Esophagus muscularis mucosa (tissue), 4 donors: ENCODE measurements around the gene CFHR1. TPM values are rescaled to one million over a fixed set of nuclear protein-coding genes. Genes with fewer than 3 reads are reported as not detected.

Experiments used
- DNase-seq: peaks from one replicate; pipeline ENCODE4 v3.0.0-alpha.2; 2017; ENCODE audit errors: extremely low spot score
- H3K27ac ChIP-seq, 4 donors: fragments of 200-600 bp; sonication (generic); replicated peaks in 1 of 4; 1 replicate in 3 of 4; 2 replicates in 1 of 4; pipeline ENCODE4 v1.5.1; 2016 to 2019; ENCODE audit warnings: mild to moderate bottlenecking in 1 of 4
- H3K27me3 ChIP-seq, 4 donors: fragments of 200-600 bp; sonication (generic); one replicate each; pipeline versions ENCODE4 v1.5.1 to v1.6.0; 2016 to 2019
- H3K36me3 ChIP-seq, 4 donors: fragments of 200-600 bp; sonication (generic); one replicate each; pipeline ENCODE4 v1.5.1; 2016 to 2019
- H3K4me1 ChIP-seq, 4 donors: fragments of 200-600 bp; sonication (generic); one replicate each; pipeline ENCODE4 v1.5.1; 2016 to 2019
- H3K4me3 ChIP-seq, 4 donors: fragments of 200-600 bp; sonication (generic); 1 replicate in 2 of 4; 2 replicates in 2 of 4; pipeline ENCODE4 v1.5.1; 2016 to 2019; ENCODE audit warnings: mild to moderate bottlenecking in 4 of 4, moderate library complexity in 1 of 4
- H3K9me3 ChIP-seq, 4 donors: fragments of 200-600 bp; sonication (generic); 1 replicate in 3 of 4; 2 replicates in 1 of 4; pipeline ENCODE4 v1.5.1; 2016 to 2019
- CTCF ChIP-seq, 3 experiments: fragments of 200-600 bp in 2 of 3; fragments of 450-650 bp in 1 of 3; sonication (generic) in 2 of 3; IDR thresholded peaks; one replicate each; pipeline ENCODE4 v1.5.1; 2017 to 2019; ENCODE audit warnings: antibody characterized with exemption in 3 of 3, mild to moderate bottlenecking in 2 of 3, moderate library complexity in 1 of 3
- EP300 ChIP-seq: sonication (generic); formaldehyde crosslinking; IDR thresholded peaks from one replicate; pipeline ENCODE4 v1.6.1; 2017; ENCODE audit warnings: antibody characterized with exemption
- POLR2A ChIP-seq: fragments of 450-650 bp; IDR thresholded peaks from one replicate; pipeline ENCODE4 v1.6.1; 2017; ENCODE audit warnings: antibody characterized with exemption, moderate library complexity, mild to moderate bottlenecking, low read depth
- POLR2AphosphoS5 ChIP-seq, 2 donors: sonication (generic); formaldehyde crosslinking; IDR thresholded peaks; one replicate each; pipeline ENCODE4 v1.6.1; 2017; ENCODE audit warnings: antibody characterized with exemption in 2 of 2
- WGBS: methylation state at CpG from one replicate; pipeline ENCODE4 v1.1.5; 2018; 5-methylcytosine and 5-hydroxymethylcytosine counted together
- intact Hi-C: fragments of 100-400 bp; cut with DNase I; formaldehyde crosslinking; loops from one replicate; pipeline ENCODE4 v1.15.1; 2023
- total RNA-seq, 4 donors: library from RNA; depleted of rRNA; stranded (reverse); fragments of >200 nt; gene quantifications; one replicate each; pipeline versions ENCODE4 v1.1.0 to v1.2.1, GENCODE V29; 2016

CFHR1 gene
- total RNA-seq, 4 donors from 2014 or later, result 0.39 TPM; not detected in 3

- no peak for DNase-seq
- 92% methylated on average over 1 of the region's 1 CpG for WGBS
- TF ChIP-seq EP300, result no peak
- TF ChIP-seq POLR2A, result no peak
- no peak for TF ChIP-seq POLR2AphosphoS5 (IDR thresholded peaks at IDR 0.05)
- no peak for TF ChIP-seq CTCF (IDR thresholded peaks at IDR 0.05)
- intact Hi-C loops, result no loop called here
- Histone ChIP-seq H3K4me3 (no peak overlapping the region), H3K9me3 (peaks cover 0 to 7% (median 0%) of the 10 kb centered on the region in 4 donors), H3K4me1 (no peaks in the 10 kb centered on the region), H3K27ac (no peak overlapping the region), H3K27me3 (no peaks in the 10 kb centered on the region), H3K36me3 (no peaks in the 10 kb centered on the region)
Observed at GRCh38 chr1:196860323-196860884, 40.9 kb downstream of the CFHR1 start.

DNA sequence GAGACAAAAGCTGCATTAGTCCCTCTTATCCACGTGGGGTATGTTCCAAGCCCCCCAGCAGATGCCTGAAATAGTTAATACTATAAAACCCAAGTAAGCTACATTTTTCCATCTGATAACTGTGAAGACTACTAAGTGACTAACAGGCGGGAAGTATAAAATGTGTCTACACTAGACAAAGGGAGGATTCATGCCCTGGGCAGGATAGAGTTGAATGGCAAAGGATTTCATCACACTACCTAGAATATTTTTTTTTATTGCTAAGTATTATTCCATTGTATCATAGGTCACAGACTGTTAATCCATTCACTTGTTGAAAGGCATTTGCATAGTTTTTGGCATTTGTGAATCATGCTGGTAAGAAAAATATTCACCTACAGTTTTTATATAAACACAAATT lies 41.9 kb downstream of the CFHR1 start:
- 69% methylated on average over 2 of the region's 2 CpGs for WGBS
- H3K4me1 ChIP-seq, result no peaks in the 10 kb centered on the region
- intact Hi-C loops, result no loop called here
- TF ChIP-seq POLR2AphosphoS5 (IDR thresholded peaks at IDR 0.05) (no peak), EP300 (no peak), CTCF (IDR thresholded peaks at IDR 0.05) (no peak)
- H3K4me3 ChIP-seq, result no peak overlapping the region
- no peaks in the 10 kb centered on the region for H3K36me3 ChIP-seq
- H3K27ac ChIP-seq, result no peak overlapping the region
- no peaks in the 10 kb centered on the region for H3K27me3 ChIP-seq
- no peak for DNase-seq
- peaks cover 0 to 7% (median 2%) of the 10 kb centered on the region in 4 donors for H3K9me3 ChIP-seq

GRCh38 chr1:196866974-196867373 lies 47.4 kb downstream of the CFHR1 start:
- no peak overlapping the region for H3K27ac ChIP-seq
- no peak overlapping the region for H3K4me3 ChIP-seq
- WGBS, result 100% methylated on average over 1 of the region's 1 CpG
- no peaks in the 10 kb centered on the region for H3K27me3 ChIP-seq
- H3K4me1 ChIP-seq, result no peaks in the 10 kb centered on the region
- DNase-seq, result no peak
- TF ChIP-seq EP300 (no peak), POLR2A (no peak), CTCF (IDR thresholded peaks at IDR 0.05) (no peak), POLR2AphosphoS5 (IDR thresholded peaks at IDR 0.05) (no peak)
- no peaks in the 10 kb centered on the region for H3K36me3 ChIP-seq
- peaks cover 0 to 7% (median 2%) of the 10 kb centered on the region in 4 donors for H3K9me3 ChIP-seq
- intact Hi-C loops, result no loop called here

GRCh38 chr1:196873385-196873784 lies 53.9 kb downstream of the CFHR1 start:
- no peak for TF ChIP-seq POLR2AphosphoS5 (IDR thresholded peaks at IDR 0.05)
- H3K27me3 ChIP-seq, result peaks cover 0 to 11% (median 0%) of the 10 kb centered on the region in 4 donors
- no peak for DNase-seq
- intact Hi-C loops, result no loop called here
- no peaks in the 10 kb centered on the region for H3K9me3 ChIP-seq
- H3K27ac ChIP-seq, result no peak overlapping the region
- 91% methylated on average over 4 of the region's 4 CpGs for WGBS
- no peak overlapping the region for H3K4me3 ChIP-seq
- H3K36me3 ChIP-seq, result no peaks in the 10 kb centered on the region
- peaks cover 0 to 7% (median 2%) of the 10 kb centered on the region in 4 donors for H3K4me1 ChIP-seq

GRCh38 chr1:196875935-196876334 lies 56.4 kb downstream of the CFHR1 start:
- H3K4me3 ChIP-seq, result no peak overlapping the region
- H3K4me1 ChIP-seq, result peaks cover 0 to 7% (median 2%) of the 10 kb centered on the region in 4 donors
- no peak overlapping the region for H3K27ac ChIP-seq
- intact Hi-C loops, result no loop called here
- 93% methylated on average over 3 of the region's 3 CpGs for WGBS
- no peak for DNase-seq
- no peak for TF ChIP-seq POLR2A
- TF ChIP-seq POLR2AphosphoS5 (IDR thresholded peaks at IDR 0.05), result no peak
- TF ChIP-seq EP300, result no peak
- no peak for TF ChIP-seq CTCF (IDR thresholded peaks at IDR 0.05)
- H3K36me3 ChIP-seq, result no peaks in the 10 kb centered on the region
- no peaks in the 10 kb centered on the region for H3K9me3 ChIP-seq
- H3K27me3 ChIP-seq, result peaks cover 0 to 11% (median 0%) of the 10 kb centered on the region in 4 donors
